Medulla oblongata (tissue), 1 donor: ENCODE measurements around the gene PAM16.
A peak's percentile ranks its signal among the peaks of the same experiment; 100 is the strongest.

ENCODE experiments used
- DNase-seq: peaks from one replicate; pipeline ENCODE4 v3.0.0-alpha.2; 2015; ENCODE audit errors: extremely low spot score

Gene PAM16

DNA sequence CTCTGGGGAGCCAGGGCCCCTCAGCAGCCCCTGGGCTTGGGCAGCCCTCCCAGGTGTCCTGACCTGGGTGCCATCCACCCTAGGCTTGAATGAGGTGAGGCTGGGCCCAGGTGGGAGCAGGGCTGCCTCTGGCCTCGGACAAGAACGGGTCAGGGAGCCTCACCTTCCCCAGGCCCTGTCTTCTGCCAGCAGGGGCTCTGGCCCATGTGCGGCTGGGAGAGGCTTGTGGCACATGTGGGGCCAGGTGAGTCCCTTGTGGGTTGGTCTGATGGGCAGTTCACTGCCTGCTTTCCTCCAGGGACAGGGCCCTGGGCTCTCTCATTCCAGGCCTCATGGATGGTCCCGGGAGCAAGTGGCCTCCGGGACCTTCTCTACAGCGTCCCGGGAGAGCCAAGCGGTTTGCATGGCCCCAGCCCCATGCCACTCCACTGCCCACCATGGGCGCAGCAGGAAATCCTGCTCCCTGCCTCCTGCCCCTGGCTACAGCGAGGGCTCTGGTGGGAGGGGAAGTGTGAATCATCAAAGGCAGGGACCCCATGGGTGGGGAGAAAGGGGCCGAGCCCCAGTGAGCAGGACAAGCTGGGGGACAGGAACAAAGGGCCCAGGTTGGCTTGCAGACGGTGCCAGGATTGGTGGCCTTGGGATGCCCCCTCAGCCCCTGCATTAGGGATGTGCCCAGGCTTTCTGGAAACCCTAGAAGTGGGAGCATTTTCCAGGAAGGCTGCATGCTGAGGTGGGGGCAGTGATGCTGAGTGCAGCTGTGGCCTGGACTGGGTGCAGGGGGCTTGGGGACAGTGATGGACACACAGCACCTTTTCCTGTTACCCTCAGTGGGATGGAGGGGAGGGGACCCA, 32.7 kb upstream of the PAM16 start:
- no peak for DNase-seq

DNA sequence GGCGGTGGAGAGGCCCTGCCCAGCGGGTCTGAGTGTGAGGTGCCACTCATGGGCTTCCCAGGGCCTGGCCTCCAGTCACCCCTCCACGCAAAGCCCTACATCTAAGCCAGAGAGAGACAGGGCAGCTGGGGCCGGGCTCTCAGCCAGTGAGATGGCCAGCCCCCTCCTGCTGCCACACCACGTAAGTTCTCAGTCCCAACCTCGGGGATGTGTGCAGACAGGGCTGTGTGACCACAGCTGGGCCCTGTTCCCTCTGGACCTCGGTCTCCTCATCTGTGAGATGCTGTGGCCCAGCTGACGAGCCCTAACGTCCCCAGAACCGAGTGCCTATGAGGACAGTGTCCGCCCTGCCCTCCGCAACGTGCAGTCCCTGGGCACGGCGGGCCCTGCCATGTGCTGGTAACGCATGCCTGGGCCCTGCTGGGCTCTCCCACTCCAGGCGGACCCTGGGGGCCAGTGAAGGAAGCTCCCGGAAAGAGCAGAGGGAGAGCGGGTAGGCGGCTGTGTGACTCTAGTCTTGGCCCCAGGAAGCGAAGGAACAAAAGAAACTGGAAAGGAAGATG, 31.8 kb upstream of the PAM16 start:
- no peak for DNase-seq

DNA sequence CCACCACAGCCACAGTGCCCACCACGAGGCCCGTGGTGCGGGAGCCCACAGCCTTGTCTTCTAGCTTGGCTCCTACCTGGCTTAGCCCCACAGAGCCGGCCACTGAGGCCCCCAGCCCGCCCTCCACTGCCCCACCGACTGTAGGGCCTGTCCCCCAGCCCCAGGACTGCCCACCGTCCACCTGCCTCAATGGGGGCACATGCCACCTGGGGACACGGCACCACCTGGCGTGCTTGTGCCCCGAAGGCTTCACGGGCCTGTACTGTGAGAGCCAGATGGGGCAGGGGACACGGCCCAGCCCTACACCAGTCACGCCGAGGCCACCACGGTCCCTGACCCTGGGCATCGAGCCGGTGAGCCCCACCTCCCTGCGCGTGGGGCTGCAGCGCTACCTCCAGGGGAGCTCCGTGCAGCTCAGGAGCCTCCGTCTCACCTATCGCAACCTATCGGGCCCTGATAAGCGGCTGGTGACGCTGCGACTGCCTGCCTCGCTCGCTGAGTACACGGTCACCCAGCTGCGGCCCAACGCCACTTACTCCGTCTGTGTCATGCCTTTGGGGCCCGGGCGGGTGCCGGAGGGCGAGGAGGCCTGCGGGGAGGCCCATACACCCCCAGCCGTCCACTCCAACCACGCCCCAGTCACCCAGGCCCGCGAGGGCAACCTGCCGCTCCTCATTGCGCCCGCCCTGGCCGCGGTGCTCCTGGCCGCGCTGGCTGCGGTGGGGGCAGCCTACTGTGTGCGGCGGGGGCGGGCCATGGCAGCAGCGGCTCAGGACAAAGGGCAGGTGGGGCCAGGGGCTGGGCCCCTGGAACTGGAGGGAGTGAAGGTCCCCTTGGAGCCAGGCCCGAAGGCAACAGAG, 31.0 kb upstream of the PAM16 start:
- DNase-seq = no peak

DNA sequence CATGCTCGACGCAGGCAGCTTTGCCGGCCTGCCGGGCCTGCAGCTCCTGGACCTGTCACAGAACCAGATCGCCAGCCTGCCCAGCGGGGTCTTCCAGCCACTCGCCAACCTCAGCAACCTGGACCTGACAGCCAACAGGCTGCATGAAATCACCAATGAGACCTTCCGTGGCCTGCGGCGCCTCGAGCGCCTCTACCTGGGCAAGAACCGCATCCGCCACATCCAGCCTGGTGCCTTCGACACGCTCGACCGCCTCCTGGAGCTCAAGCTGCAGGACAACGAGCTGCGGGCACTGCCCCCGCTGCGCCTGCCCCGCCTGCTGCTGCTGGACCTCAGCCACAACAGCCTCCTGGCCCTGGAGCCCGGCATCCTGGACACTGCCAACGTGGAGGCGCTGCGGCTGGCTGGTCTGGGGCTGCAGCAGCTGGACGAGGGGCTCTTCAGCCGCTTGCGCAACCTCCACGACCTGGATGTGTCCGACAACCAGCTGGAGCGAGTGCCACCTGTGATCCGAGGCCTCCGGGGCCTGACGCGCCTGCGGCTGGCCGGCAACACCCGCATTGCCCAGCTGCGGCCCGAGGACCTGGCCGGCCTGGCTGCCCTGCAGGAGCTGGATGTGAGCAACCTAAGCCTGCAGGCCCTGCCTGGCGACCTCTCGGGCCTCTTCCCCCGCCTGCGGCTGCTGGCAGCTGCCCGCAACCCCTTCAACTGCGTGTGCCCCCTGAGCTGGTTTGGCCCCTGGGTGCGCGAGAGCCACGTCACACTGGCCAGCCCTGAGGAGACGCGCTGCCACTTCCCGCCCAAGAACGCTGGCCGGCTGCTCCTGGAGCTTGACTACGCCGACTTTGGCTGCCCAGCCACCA, 30.2 kb upstream of the PAM16 start:
- no peak for DNase-seq

DNA sequence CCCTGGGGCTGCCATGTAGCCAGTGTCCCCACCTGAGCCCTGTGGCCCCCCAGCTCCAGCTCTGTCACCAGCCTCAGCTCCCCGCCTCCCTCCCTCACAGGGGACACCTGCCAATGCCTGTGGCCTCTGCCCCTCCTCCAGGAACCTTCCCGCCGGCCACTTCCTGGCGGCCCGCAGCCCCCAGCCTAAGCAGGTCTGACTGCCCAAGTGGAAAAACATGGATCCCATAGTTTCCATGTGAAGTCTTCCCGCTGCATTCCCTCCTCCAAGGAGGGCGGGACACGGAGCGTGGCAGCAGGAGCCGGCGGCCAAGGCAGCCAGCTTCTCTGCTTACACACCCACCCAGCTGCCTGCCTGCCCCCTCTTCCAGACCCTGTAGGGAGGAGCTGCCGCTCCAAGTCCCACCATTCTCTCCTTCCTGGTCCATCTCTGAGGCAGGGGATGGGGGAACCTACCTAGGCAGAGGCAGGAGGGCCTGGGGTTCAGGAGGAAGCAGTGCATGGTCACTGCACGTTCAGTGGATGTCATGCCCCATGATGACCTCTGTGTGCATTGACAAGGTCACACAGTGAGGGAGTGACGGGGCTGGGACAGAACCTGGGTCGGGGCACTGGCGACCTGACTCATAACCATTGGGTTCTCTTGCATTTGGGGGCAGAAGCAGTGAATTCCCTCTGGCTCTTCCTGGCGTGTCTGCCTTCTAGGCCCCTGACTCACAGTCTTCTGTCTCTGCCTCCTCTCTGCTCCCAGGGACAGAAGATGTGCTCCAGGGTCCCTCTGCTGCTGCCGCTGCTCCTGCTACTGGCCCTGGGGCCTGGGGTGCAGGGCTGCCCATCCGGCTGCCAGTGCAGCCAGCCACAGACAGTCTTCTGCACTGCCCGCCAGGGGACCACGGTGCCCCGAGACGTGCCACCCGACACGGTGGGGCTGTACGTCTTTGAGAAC, 29.3 kb upstream of the PAM16 start:
- no peak for DNase-seq

DNA sequence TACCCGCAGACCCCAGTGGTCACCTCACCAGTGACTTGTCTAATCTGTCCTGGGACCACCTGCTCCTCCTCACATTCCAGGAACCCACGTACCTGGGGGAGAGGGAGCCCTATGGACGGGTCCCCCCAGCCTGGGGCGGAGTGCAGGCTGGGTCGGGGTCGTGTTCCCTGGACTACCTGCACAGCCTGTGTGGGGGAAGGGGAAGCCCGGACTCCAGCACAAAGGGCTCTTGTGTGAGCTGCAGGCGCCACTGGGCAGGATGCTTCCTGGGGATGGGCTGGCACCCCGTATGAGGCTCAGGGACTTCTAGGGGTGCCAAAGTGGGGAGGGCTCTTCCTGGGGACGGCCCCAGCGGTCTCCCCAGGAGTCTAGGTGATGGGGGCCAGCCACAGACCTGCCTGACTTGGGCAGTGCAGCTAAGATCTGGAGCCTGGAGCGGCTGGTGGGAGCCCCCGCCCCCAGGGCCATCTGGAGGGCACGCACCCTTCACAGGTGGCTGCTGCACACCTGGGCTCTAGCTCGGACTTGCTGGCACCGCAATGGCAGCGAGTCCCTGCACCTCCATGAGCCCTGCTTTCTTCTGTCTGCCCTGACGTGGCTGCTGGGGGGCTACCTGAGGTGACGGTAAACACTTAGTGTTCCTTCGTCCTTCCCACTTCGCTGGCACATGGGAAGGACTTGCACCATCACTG, 28.0 kb upstream of the PAM16 start:
- DNase-seq = no peak

DNA sequence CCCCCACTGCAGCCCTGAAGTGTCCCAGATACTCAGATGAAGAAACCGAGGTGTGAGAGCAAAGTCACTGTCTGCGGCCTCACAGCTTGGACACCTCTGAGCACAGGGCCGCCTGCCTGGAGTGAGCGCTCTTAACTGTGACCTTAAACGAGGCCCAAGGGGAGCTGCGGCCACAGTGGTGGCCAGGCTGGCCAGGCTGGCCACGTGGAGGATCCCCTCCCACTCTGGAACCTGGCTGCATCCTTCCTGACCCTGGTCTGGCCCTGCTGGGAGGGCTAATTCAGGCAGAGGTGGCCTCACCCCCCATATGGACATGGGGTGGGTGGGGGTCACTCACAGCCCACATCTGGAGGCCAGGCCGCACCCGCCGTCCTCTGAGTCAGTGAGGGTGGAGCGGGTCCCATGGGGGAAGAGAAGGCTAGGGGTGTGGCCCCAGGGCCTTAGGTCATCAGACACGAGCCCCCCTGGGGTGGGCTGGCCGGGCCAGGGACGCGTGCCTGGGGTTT, 27.1 kb upstream of the PAM16 start:
- DNase-seq = no peak

DNA sequence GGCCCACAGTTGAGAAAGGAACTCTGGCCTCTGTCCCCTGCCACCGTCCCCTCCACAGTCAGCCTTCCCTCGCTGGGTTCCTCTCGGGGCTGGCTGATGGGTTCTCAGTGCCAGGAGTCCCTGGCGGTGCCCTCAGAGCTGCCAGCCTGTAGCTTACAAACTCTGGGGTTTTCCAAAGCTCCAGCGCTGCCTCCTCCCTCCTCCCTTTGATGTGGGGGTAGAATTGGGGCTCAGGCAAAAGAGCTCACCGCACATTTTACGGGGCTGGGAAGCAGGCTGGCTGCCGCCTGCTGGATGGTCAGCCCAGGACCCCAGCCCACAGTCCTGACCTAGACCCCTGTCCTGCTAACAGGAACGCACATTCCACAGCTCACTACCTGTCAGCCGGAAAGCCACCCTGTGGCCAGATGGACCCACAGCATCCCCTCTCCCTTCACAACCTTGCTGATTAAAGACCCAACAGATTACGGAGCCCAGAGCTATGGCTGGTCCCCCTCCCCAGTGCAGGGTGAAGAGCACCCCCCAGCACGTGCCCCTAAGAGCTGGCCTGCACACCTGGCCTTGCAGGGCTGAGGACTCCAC, 26.5 kb upstream of the PAM16 start:
- no peak for DNase-seq

DNA sequence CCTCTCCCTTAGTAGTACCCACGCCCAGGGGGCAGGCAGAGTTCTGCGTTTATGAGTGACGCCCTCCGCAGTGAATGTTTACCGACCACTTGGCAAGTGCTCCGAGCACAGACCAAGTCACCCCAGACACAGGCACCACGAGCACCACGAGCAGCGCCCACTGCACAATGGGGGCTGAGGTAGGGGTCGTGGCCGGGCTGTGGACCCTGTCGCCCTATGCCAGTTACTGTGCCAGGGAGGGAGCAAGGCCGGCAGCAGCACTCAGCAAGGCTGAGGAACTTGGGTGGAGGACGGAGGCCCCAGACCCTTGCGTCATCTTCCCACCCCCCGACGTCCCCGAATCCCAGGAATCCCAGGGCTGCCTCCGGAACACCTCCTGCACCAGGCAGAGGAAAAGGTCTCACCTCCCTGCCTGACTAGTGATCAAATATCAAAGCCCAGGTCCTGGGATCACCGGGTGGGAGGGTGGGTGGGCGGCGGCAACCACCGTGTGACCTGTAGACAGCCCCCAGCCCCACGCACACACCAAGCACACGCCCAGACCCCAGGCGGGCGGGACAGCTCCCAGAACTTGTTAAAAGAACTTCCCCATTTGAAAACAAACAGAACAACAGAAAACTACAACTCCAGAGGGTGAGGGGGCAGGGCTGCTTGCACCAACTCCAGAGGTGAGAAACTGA, 25.9 kb upstream of the PAM16 start:
- no peak for DNase-seq

DNA sequence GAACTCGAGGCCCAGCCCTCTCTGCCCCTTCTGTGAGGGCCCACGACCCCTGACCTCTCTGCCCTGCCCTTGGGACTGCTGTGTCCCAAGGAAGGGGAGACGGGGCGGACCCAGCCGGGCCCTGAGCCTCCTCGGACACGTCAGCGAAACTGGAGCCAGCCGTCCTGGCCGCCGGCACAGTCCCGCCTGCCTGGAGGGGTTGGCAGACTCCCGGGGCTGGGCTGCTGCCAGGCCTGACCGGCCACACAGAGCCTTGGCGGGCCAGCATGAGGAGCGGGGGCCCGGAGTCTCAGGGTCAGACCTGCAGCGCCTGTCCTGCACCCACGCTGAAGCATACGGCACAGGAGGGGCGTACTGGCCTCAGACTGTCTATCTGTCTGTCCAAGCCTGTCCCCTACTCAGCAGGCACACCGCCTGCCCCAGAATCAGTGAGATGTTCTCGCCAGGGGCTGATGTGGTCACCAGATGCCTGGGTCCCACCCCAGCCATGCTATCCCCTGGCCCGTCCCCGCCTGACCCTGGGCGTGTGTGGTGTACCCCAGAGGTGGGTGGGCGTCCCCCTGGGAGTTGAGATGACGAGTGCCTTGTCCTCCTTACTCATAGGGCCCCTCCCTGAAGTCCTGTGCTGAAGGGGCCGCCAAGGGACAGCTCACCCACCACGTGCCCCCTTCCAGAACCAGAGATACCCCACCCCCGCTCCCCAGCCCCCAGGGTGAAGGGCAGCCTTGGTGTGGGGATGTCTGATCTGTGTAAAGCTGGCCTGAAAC, 25.2 kb upstream of the PAM16 start:
- DNase-seq = peak; percentile 85

DNA sequence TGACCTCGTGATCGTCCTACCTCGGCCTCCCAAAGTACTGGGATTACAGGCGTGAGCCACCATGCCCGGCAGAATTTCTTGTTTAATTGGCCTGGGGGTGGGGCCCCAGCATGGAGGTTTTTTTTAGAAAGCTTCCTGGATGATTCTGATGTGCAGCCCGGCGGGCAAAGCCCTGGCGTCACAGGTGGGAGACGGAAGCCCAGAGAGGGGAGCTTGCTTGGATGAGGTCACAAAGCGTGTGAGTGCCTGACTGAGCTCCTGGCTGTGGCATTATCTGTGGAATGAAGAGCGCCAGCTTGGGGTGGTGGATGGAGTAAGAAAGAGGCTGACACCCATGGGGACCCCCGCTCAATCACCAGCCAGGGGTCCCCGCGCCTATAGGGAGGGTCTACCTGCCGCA, 24.6 kb upstream of the PAM16 start:
- DNase-seq = no peak

DNA sequence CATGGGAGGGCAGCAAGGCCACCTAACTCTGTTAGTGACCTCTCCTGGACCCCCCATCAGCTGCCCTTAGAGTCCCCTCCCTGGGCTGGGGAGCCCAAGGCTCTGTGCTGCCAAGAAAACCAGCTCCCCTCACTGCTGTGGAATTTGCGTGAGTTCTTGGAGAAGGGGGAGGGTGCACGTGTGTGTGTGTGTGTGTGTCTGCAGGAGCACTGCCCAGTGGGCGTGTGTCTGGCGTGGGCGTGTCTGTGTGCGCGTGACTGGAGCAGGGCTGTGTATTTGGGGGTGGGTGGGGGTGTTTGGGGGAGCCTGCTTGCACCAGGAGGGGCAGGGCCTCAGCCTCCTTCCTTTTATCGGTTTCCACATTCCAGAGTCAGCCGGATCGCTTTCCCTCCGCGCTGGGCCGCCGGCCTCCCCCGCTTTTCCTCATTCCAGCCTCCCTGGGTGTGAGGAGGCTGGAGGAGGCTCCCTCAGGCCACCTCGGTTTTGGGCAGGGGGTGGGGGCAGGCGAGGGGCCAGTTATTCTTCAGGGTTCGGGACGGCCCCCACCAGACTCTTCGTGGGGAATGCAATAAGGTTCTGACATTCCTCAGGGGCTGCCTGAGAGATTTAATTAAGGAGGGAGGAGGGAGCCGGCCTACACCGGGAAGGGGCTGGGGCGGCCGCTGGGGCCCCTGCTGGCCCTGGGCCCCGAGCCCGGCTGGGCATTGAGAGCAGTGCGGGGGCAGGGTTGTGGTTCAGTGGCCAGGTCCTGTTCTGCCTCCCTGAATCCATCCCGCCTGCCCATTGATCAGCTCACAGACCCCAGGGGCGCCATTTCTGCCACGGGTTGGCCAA, 23.0 kb upstream of the PAM16 start:
- peak; percentile 67 for DNase-seq

DNA sequence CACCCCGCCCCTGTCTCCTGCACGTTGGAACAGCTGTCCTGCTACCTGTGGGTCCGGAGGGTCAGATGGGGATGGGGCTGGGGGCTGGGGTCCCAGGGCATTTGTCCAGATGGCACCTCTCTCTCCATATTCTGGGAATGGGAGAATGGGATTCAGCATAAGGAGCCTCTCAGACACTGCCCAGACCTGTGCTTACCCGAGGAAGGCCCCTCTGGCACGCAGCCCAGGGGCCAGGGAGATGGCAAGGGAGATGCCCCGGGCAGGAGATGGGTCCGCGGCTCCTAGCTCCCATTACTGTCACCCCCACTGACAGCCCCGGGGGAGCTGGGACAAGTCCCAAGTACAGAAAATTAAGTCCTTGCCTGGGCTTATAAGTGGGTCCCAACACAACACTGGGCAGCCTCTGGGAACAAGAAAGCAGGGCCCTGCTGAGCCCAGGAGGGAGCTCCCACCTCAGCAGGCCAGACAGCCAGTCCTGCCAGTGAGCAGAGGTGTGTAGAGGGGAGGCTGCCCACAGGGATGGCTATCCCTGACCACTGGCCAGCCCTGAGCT, 22.3 kb upstream of the PAM16 start:
- DNase-seq = no peak

DNA sequence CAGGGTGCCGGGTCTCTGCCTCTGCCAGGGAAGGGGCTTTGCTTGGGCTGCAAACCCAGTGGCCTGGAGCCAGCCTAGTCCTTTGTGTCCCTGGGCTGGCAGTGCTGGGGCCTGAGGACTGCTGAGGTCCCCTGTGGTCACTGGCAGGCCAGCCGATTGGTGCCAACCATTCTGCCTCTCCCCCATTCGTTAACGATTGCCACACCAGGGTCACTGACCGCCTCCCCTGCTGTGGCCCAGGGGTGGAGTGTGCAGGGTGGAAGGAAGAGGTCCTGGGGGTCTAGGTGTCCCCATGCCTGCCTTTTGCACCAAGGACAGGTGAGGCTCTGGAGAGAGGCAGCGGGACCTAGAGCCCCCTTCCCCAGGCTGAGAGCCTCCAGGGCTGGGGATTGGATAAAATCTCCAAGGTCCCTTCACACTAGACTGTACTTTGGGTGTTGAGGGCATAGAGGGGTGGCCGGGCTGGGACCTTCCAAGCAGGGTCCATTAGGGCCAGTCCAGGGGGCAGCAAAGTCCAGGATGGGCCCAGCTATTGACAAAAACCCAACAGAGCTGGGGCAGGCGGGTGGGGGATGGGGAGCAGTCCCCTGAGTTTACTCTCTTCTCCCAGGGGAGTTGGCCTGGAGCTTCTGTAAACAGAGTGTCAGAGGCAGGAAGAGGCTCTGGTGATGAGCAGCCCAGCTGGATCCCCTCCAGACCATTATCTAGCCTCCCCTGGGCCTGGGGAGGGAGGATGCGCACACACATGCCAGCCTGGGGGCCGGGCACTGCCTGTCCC, 21.6 kb upstream of the PAM16 start:
- DNase-seq = no peak

DNA sequence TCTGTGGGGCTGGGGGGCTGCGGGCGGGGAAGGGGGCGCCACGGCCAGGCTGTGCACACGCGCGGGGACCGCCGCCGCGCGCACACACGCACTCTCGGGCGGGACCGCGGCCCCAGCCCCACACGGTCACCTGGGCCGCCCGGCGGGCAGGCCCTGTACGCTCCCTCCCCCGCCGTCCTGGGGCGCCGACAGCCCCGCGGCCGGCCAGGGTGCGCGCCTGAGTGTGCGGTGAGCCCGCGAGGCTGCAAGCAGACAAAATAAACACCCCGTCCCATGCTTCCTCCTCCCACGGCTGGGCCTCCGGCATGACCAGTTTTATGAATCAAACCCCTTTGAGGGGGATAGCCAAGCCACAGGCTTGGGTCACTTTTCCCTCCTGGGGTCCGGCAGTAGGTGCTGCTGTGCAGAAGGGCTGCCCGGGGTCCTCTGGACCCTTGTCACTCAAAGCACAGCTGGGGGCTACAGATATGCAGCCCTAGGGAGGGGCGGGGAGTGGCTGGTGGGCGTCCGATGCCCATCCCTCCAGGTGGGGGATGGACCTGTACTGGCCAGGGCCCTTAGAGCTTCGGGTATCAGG, 21.0 kb upstream of the PAM16 start:
- DNase-seq = no peak
